PC-3 (cell line): ENCODE measurements around the gene LIN37.

Source experiments
- EZH2 ChIP-seq: fragments of 300-600 bp; sonication (generic); IDR thresholded peaks from one replicate; pipeline ENCODE4 v1.6.1; 2017; ENCODE audit warnings: antibody characterized with exemption, mild to moderate bottlenecking, low read length; ENCODE audit not compliant: unreplicated experiment
- TF ChIP-seq, protein P1 (sequence below): fragments of 300-600 bp; sonication (generic); conservative IDR thresholded peaks from 2 replicates; pipeline ENCODE4 v1.5.1; 2017; ENCODE audit warnings: antibody characterized with exemption, low read depth, mild to moderate bottlenecking, low read length

DNA sequence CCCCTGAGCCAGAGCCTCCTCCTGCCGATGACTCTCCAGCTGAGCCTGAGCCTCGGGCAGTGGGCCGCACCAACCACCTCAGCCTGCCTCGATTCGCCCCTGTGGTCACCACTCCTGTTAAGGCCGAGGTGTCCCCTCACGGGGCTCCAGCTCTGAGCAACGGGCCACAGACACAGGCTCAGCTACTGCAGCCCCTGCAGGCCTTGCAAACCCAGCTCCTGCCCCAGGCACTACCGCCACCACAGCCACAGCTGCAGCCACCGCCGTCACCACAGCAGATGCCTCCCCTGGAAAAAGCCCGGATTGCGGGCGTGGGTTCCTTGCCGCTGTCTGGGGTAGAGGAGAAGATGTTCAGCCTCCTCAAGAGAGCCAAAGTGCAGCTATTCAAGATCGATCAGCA lies 27.0 kb upstream of the LIN37 start:
- no peak for TF ChIP-seq EZH2
- TF ChIP-seq, protein P1, sequence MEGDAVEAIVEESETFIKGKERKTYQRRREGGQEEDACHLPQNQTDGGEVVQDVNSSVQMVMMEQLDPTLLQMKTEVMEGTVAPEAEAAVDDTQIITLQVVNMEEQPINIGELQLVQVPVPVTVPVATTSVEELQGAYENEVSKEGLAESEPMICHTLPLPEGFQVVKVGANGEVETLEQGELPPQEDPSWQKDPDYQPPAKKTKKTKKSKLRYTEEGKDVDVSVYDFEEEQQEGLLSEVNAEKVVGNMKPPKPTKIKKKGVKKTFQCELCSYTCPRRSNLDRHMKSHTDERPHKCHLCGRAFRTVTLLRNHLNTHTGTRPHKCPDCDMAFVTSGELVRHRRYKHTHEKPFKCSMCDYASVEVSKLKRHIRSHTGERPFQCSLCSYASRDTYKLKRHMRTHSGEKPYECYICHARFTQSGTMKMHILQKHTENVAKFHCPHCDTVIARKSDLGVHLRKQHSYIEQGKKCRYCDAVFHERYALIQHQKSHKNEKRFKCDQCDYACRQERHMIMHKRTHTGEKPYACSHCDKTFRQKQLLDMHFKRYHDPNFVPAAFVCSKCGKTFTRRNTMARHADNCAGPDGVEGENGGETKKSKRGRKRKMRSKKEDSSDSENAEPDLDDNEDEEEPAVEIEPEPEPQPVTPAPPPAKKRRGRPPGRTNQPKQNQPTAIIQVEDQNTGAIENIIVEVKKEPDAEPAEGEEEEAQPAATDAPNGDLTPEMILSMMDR, result no peak
